A549 (cell line): ENCODE data around the gene KCNH4. TPM values are rescaled to one million over a fixed set of nuclear protein-coding genes. Genes with fewer than 3 reads are reported as not detected.

Experiments
- ATAC-seq, 2 experiments: fragments of 200-7000 bp in 1 of 2; fragments of >200 bp in 1 of 2; cut with Nextera tagmentation in 1 of 2; cut with Tn5 transposase in 1 of 2; 3 replicates each; pipeline versions ENCODE4 v1.8.0 to v1.9.1; 2018 to 2020; ENCODE audit warnings: mild to moderate bottlenecking in 1 of 2, moderate library complexity in 1 of 2
- CTCF ChIA-PET: fragments of 300-600 bp; sonication (Branson Sonifier 250); formaldehyde crosslinking; extraction: SDS; loops from one replicate; lab custom pipeline; 2021; ENCODE audit warnings: antibody characterized with exemption, inconsistent platforms; lab: Yijun Ruan, JAX
- POLR2A ChIA-PET: fragments of 350-600 bp; formaldehyde crosslinking; extraction: SDS; loops from one replicate; lab custom pipeline; 2021; ENCODE audit warnings: antibody characterized with exemption, inconsistent platforms; lab: Yijun Ruan, JAX
- DNase-seq, 2 experiments: peaks; one replicate each; pipeline versions ENCODE4 v3.0.0 to v3.0.0-alpha.2; 2011 to 2016; ENCODE audit warnings: low read depth in 1 of 2, low spot score in 1 of 2
- FAIRE-seq: peaks from 2 replicates; lab custom pipeline; 2011; peaks lifted over from hg19 to GRCh38; lab: Jason Lieb, UNC
- H3K27ac ChIP-seq, 2 experiments: fragments of >200 bp; sonication (Bioruptor Twin); formaldehyde crosslinking; 3 replicates each; pipeline ENCODE4 v1.5.1; 2016 to 2017
- H3K4me1 ChIP-seq: fragments of >200 bp; sonication (Bioruptor Twin); formaldehyde crosslinking; 3 replicates; pipeline ENCODE4 v1.6.1; 2016
- H3K4me2 ChIP-seq: fragments of >200 bp; sonication (Bioruptor Twin); formaldehyde crosslinking; 3 replicates; pipeline ENCODE4 v1.6.1; 2016
- H3K4me3 ChIP-seq: fragments of >200 bp; sonication (Bioruptor Twin); formaldehyde crosslinking; 3 replicates; pipeline ENCODE4 v1.5.1; 2016
- H3K9me3 ChIP-seq: fragments of >200 bp; sonication (Bioruptor Twin); formaldehyde crosslinking; 3 replicates; pipeline ENCODE4 v1.6.1; 2016
- ATOH8 ChIP-seq: fragments of 250-450 bp; sonication (Bioruptor Pico); IDR thresholded peaks from 2 replicates; pipeline ENCODE4 v1.5.0; 2020; ENCODE audit warnings: low read depth, mild to moderate bottlenecking, moderate library complexity
- BCL3 ChIP-seq: fragments of >200 bp; sonication (Bioruptor Twin); formaldehyde crosslinking; IDR thresholded peaks from 3 replicates; pipeline ENCODE4 v1.6.1; 2016
- CEBPB ChIP-seq, 2 experiments: fragments of >200 bp in 1 of 2; sonication (Bioruptor Twin) in 1 of 2; formaldehyde crosslinking in 1 of 2; IDR thresholded peaks; 2 replicates each; pipeline ENCODE4 v1.6.1; 2012 to 2016
- CHD2 ChIP-seq: fragments of 150-350 bp; IDR thresholded peaks from 2 replicates; pipeline ENCODE4 v1.6.1; 2014; ENCODE audit warnings: low read length; ENCODE audit not compliant: partially characterized antibody
- CHD4 ChIP-seq: fragments of 200-600 bp; sonication (generic); IDR thresholded peaks from 2 replicates; pipeline ENCODE4 v1.6.1; 2016; ENCODE audit warnings: antibody characterized with exemption, mild to moderate bottlenecking, borderline replicate concordance
- EHF ChIP-seq: fragments of 250-450 bp; sonication (Bioruptor Pico); IDR thresholded peaks from 2 replicates; pipeline ENCODE4 v1.5.0; 2020; ENCODE audit warnings: mild to moderate bottlenecking
- FOXS1 ChIP-seq: fragments of 250-450 bp; sonication (Bioruptor Pico); IDR thresholded peaks from 2 replicates; pipeline ENCODE4 v1.5.0; 2020; ENCODE audit warnings: mild to moderate bottlenecking, moderate library complexity
- GATA3 ChIP-seq: IDR thresholded peaks from 2 replicates; pipeline ENCODE4 v1.6.1; 2012; ENCODE audit warnings: borderline replicate concordance
- HDAC2 ChIP-seq: fragments of 200-600 bp; sonication (generic); IDR thresholded peaks from 2 replicates; pipeline ENCODE4 v1.6.1; 2016
- HOXB13 ChIP-seq: fragments of 250-450 bp; sonication (Bioruptor Pico); IDR thresholded peaks from 2 replicates; pipeline ENCODE4 v1.5.0; 2020; ENCODE audit warnings: low read depth, mild to moderate bottlenecking, moderate library complexity
- HOXB5 ChIP-seq: fragments of 250-450 bp; sonication (Bioruptor Pico); IDR thresholded peaks from 2 replicates; pipeline ENCODE4 v1.5.0; 2020; ENCODE audit warnings: mild to moderate bottlenecking, moderate library complexity
- JUNB ChIP-seq: fragments of >200 bp; sonication (Bioruptor Twin); formaldehyde crosslinking; IDR thresholded peaks from 2 replicates; pipeline ENCODE4 v1.6.1; 2016
- KDM5A ChIP-seq: fragments of 200-600 bp; sonication (generic); IDR thresholded peaks from 2 replicates; pipeline ENCODE4 v1.6.1; 2016; ENCODE audit warnings: antibody characterized with exemption, mild to moderate bottlenecking
- MAFK ChIP-seq: fragments of 450-650 bp; IDR thresholded peaks from 2 replicates; pipeline ENCODE4 v1.6.1; 2014; ENCODE audit not compliant: partially characterized antibody
- MAZ ChIP-seq: fragments of 150-350 bp; IDR thresholded peaks from 2 replicates; pipeline ENCODE4 v1.6.1; 2014; ENCODE audit warnings: antibody characterized with exemption, low read depth, low read length, borderline replicate concordance
- MYC ChIP-seq: IDR thresholded peaks from 2 replicates; pipeline ENCODE4 v1.6.1; 2012; ENCODE audit warnings: mild to moderate bottlenecking, inconsistent platforms, low read length, improper control_type of control experiment, borderline replicate concordance
- NR3C1 ChIP-seq: fragments of >200 bp; sonication (Bioruptor Twin); formaldehyde crosslinking; IDR thresholded peaks from 3 replicates; pipeline ENCODE4 v1.6.1; 2017
- PHF8 ChIP-seq: fragments of 200-600 bp; sonication (generic); IDR thresholded peaks from 2 replicates; pipeline ENCODE4 v1.6.1; 2016; ENCODE audit warnings: low read depth, mild to moderate bottlenecking, antibody characterized with exemption, moderate library complexity, borderline replicate concordance
- RARB ChIP-seq: fragments of 250-450 bp; sonication (Bioruptor Pico); IDR thresholded peaks from 2 replicates; pipeline ENCODE4 v1.8.0; 2021; ENCODE audit warnings: mild to moderate bottlenecking, moderate library complexity
- RCOR1 ChIP-seq: fragments of 150-350 bp; IDR thresholded peaks from 2 replicates; pipeline ENCODE4 v1.6.1; 2014; ENCODE audit warnings: antibody characterized with exemption, low read length, low read depth
- SREBF2 ChIP-seq: fragments of 450-650 bp; IDR thresholded peaks from 2 replicates; pipeline ENCODE4 v1.6.1; 2014; ENCODE audit warnings: mild to moderate bottlenecking, moderate library complexity
- TFCP2L1 ChIP-seq: fragments of 250-450 bp; sonication (Bioruptor Pico); IDR thresholded peaks from 2 replicates; pipeline ENCODE4 v1.5.0; 2021; ENCODE audit warnings: mild to moderate bottlenecking
- USF2 ChIP-seq: fragments of 450-650 bp; IDR thresholded peaks from 2 replicates; pipeline ENCODE4 v1.6.1; 2014; ENCODE audit warnings: antibody characterized with exemption
- ZFP36 ChIP-seq: fragments of 450-650 bp; IDR thresholded peaks from 2 replicates; pipeline ENCODE4 v1.6.1; 2014; ENCODE audit warnings: borderline replicate concordance; ENCODE audit not compliant: partially characterized antibody
- ZNF302 ChIP-seq: fragments of 250-450 bp; sonication (Bioruptor Pico); IDR thresholded peaks from 2 replicates; pipeline ENCODE4 v1.9.0; 2021; ENCODE audit warnings: inconsistent platforms, mild to moderate bottlenecking, moderate library complexity
- WGBS: methylation state at CpG from one replicate; pipeline ENCODE4 v1.1.6; 2017; ENCODE audit errors: missing lambda C conversion rate; 5-methylcytosine and 5-hydroxymethylcytosine counted together
- polyA plus RNA-seq, 4 experiments: library from polyadenylated mRNA; depleted of rRNA in 3 of 4; stranded (reverse); fragments of >200 nt; fragmentation: RNase III in 1 of 4; extraction: RNeasy Plus Mini Kit Qiagen cat#74134 plus additional on column Dnase treatment in 1 of 4; gene quantifications; 2 replicates in 3 of 4; 3 replicates in 1 of 4; pipeline ENCODE4 v1.2.3, GENCODE V29; 2011 to 2017
- TF ChIP-seq, protein P1 (sequence below): fragments of >200 bp; sonication (Bioruptor Twin); formaldehyde crosslinking; IDR thresholded peaks from 2 replicates; pipeline ENCODE4 v1.6.1; 2016
- TF ChIP-seq, protein P2 (sequence below): fragments of 150-350 bp; IDR thresholded peaks from 2 replicates; pipeline ENCODE4 v1.6.1; 2014; ENCODE audit warnings: low read depth, mild to moderate bottlenecking, low read length
- TF ChIP-seq, protein P3 (sequence below): fragments of 250-450 bp; sonication (Bioruptor Pico); IDR thresholded peaks from 2 replicates; pipeline ENCODE4 v1.5.0; 2021; ENCODE audit warnings: mild to moderate bottlenecking, moderate library complexity, borderline replicate concordance
- TF ChIP-seq, protein P4 (sequence below): IDR thresholded peaks from 2 replicates; pipeline ENCODE4 v1.6.1; 2012; ENCODE audit warnings: low read depth, borderline replicate concordance
- TF ChIP-seq, protein P5 (sequence below): IDR thresholded peaks from 2 replicates; pipeline ENCODE4 v1.6.1; 2012

KCNH4 gene
- polyA plus RNA-seq, 2 of the 4 experiments (the other 2 are of a cell fraction): 0.25 to 0.37 TPM

DNA sequence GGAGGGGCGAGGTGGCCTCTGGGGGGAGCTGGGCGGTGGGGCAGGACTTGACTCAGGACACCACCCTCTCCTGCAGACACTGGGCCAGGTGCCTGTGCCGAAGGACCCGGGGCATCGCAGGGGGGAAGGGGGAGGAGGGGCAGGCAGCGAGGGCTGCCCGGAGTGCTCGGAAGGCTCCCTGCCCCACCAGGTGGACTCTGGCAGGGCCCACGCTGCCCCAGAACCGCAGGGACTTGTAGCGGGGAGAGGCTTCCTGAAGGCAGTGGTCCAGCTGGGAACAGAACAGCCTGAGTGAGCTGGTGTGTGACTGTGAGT is 8.7 kb upstream of the KCNH4 start:
- Histone ChIP-seq H3K4me3 (no peak overlapping the region), H3K4me1 (peaks cover 16% of the 10 kb centered on the region), H3K4me2 (no peak overlapping the region), H3K9me3 (no peaks in the 10 kb centered on the region), H3K27ac (no peak overlapping the region)
- TF ChIP-seq HDAC2 (no peak), MAZ (no peak), ZNF302 (no peak), TFCP2L1 (CRISPR knock-in tag) (no peak), FOXS1 (no peak), GATA3 (no peak), RCOR1 (no peak), JUNB (no peak), CHD4 (no peak), KDM5A (no peak), SREBF2 (no peak), NR3C1 (no peak), RARB (no peak), MYC (no peak), PHF8 (no peak)
- TF ChIP-seq, protein P1, sequence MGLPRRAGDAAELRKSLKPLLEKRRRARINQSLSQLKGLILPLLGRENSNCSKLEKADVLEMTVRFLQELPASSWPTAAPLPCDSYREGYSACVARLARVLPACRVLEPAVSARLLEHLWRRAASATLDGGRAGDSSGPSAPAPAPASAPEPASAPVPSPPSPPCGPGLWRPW: no peak
- TF ChIP-seq, protein P2, sequence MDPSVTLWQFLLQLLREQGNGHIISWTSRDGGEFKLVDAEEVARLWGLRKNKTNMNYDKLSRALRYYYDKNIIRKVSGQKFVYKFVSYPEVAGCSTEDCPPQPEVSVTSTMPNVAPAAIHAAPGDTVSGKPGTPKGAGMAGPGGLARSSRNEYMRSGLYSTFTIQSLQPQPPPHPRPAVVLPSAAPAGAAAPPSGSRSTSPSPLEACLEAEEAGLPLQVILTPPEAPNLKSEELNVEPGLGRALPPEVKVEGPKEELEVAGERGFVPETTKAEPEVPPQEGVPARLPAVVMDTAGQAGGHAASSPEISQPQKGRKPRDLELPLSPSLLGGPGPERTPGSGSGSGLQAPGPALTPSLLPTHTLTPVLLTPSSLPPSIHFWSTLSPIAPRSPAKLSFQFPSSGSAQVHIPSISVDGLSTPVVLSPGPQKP: no peak
- TF ChIP-seq, protein P3, sequence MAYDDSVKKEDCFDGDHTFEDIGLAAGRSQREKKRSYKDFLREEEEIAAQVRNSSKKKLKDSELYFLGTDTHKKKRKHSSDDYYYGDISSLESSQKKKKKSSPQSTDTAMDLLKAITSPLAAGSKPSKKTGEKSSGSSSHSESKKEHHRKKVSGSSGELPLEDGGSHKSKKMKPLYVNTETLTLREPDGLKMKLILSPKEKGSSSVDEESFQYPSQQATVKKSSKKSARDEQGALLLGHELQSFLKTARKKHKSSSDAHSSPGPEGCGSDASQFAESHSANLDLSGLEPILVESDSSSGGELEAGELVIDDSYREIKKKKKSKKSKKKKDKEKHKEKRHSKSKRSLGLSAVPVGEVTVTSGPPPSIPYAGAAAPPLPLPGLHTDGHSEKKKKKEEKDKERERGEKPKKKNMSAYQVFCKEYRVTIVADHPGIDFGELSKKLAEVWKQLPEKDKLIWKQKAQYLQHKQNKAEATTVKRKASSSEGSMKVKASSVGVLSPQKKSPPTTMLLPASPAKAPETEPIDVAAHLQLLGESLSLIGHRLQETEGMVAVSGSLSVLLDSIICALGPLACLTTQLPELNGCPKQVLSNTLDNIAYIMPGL (CRISPR knock-in tag): no peak
- ChIA-PET POLR2A (no interaction called here), CTCF (interaction anchor here (1.0 to 2.5 kb wide), 6 partner anchors 8 to 170 kb away, joined by 3 to 13 read pairs (median 3); partner anchors contain the start of genes KCNH4 and NKIRAS2)
- WGBS: 93% methylated on average over 2 of the region's 11 CpGs
- FAIRE-seq (no peak), ATAC-seq (no peak), DNase-seq (no peak)

DNA sequence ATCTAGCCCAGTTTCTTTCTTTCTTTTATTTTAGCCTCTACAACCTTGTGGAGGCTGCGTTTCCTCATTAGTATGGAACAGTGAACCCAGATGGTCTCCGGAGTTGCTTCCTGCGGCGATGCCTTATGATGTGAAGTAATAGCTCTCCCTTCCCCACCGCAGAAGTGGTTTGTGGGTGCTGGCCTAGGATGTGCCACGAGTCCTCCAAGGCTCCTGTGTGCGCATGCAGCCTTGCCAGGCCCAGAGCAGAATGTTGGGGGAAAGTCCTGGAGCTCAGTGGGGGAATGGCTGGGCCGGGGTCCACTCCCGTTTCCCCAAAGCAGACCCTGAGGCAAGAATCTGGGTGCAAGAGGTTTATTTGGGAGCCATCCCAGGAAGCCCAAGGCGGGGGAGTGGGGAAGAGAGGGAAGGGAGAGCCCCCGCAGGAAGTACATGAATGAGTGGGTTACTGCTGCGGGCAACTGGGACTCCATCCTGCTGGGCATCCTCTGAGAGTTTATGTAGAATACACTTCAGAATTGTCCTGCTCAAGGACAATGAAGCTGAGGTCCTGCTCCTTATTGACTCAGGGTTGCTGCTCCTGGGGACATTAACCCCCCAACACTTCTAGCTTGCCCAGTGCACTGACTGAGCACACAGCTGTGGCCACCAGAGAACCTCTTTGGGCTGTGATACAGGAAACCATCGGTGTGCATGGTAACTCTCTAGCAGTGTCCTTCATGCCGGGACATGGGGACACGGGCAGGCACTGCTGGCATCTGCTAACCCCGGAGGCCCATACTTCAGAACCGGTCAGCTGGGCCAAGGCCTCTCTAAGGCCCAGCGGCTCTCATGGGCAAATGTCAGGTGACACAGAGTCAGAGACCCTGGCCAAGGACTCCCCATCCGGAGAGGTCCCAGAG is 8.1 kb upstream of the KCNH4 start:
- ChIA-PET POLR2A (interaction anchor here (0.6 kb wide), 1 partner anchor 68 kb away, joined by 3 read pairs; the partner anchor contains the start of gene KAT2A), CTCF (interaction anchor here (0.9 to 1.3 kb wide), 9 partner anchors 26 to 216 kb away, joined by 3 to 4 read pairs (median 3); partner anchors contain the start of gene NKIRAS2)
- TF ChIP-seq BCL3 (no peak), MAZ (no peak), NR3C1 (no peak), PHF8 (no peak), EHF (CRISPR knock-in tag) (no peak), ZFP36 (no peak), USF2 (no peak), ZNF302 (no peak), RARB (no peak), SREBF2 (no peak), MAFK (no peak), MYC (no peak), CEBPB (IDR thresholded peaks at IDR 0.05) (no peak), HOXB5 (CRISPR knock-in tag) (no peak), ATOH8 (no peak), HOXB13 (CRISPR knock-in tag) (no peak), CHD2 (no peak)
- TF ChIP-seq, protein P4, sequence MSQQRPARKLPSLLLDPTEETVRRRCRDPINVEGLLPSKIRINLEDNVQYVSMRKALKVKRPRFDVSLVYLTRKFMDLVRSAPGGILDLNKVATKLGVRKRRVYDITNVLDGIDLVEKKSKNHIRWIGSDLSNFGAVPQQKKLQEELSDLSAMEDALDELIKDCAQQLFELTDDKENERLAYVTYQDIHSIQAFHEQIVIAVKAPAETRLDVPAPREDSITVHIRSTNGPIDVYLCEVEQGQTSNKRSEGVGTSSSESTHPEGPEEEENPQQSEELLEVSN: no peak
- TF ChIP-seq, protein P5, sequence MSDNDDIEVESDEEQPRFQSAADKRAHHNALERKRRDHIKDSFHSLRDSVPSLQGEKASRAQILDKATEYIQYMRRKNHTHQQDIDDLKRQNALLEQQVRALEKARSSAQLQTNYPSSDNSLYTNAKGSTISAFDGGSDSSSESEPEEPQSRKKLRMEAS: no peak
- Histone ChIP-seq H3K4me1 (peaks cover 20% of the 10 kb centered on the region), H3K4me3 (no peak overlapping the region), H3K4me2 (no peak overlapping the region), H3K27ac (no peak overlapping the region), H3K9me3 (no peaks in the 10 kb centered on the region)
- FAIRE-seq (no peak), DNase-seq (no peak), ATAC-seq (no peak)
- WGBS: 85% methylated on average over 17 of the region's 19 CpGs
